HG03354 (cell line): ENCODE results near the gene KIAA0930.

ENCODE experiments used
- ATAC-seq: cut with Tn5 transposase; IDR thresholded peaks from one replicate; pipeline ENCODE4 v1.9.1; 2021; ENCODE audit warnings: mild to moderate bottlenecking; ENCODE audit not compliant: unreplicated experiment, poor library complexity, severe bottlenecking

KIAA0930 gene

DNA sequence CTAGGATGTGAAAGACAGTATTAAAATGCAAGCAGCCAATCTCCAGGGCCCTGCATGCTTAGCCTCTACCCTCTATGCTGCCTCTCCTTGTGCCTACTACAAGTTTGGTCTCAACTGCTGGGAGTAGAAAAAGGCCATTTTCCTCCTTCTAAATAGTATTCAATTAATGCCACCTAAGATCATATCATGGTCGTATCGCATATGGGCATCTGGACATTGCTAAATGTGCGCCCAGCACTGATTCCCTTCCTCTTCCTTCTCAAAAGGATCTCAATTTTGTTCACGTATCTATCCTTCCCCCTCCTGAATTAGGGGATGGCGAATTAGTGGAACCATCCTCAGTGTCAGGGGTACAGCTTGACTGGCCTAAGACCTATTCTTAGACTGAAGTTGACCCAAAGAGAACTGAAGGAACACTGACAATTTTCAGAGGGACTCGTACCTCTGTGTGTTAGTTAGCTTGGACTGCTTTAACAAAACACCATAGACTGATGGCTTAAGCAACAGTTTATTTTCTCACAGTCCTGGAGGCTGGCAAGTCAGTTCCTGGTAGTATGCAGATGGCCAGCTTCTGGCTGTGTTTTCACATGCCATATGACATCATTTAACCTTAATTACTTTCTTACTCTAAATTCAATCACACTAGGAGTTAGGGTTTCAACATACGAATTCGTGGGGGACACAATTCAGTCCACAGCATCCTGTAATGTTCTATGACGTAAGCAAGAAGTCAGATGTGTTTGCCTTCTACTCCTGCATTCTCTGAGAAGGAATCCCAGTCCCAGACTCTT, 85.4 kb downstream of the KIAA0930 start:
- no peak for ATAC-seq

DNA sequence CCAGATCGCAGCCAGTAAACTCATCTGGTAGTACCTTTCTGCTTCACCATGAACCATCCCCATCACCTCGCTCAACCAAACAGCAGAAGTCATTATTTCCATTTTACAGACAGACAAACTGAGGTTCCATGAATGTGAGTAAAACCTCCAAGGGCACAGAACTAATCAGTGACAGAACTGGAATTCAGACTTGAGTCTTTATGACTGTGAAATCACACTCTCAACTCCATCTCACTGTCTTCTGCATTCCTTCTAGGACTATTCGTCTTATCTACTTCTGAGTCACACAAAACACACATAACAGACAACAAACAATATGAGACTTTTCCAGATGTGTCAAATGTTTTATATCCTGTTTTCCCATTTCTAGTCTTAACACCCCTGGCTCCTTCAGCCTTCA, 86.3 kb downstream of the KIAA0930 start:
- ATAC-seq: no peak

DNA sequence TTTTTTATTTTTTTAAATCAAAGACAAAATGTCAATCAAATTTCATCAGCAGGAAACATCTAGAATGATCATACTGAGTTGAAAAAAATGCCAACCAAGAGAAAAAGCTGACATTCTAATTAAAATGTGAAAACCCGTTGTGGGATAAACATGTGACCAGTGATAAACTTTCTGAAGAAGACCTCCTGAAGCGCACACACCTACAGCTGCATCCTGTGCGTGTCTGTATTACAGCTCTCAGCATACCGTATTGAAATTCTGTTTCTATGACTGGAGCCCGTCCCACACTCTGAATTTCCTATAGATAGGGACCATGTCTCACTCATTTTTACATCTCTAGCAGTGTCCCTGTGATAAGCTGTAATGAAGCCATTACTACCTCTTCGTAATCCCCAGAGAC, 89.2 kb downstream of the KIAA0930 start:
- no peak for ATAC-seq

DNA sequence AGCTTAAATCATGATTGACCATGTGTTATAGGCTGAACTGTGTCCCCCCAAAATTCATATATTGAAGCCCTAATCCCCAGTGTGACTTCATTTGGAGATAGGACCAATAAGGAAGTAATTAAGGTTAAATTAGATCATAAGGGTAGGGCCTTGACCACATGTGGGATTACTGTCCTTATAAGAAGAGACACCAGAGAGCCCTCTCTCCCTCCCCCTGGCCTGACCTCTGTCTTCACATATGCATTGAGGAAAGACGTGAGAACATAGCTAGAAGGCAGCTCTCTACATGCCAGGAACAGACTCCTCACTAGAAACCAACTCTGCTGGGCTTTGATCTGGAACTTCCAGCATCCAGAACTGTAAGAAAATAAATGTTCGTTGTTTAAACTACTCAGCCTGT, 90.6 kb downstream of the KIAA0930 start:
- ATAC-seq: no peak

- ATAC-seq: no peak
Measured at GRCh38 chr22:45149671-45150070, 91.0 kb downstream of the KIAA0930 start.

DNA sequence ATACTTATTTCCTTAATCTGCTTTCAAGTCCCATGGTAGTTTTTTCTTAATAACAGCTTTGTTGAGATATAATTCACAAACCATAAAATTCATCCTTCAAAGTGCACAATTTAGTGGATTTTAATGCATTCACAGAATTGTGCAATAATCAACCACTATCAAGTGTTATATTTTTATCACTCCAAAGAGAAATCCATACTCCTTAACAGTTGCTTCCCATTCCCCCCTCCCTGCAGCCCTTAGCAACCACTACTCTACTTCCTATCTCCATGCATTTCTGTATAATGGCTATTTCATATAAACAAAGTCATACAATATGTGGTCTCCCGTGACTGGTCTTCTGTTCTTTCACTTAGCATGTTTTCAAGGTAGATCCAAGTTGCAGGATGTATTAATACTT, 95.8 kb downstream of the KIAA0930 start:
- ATAC-seq: no peak

DNA sequence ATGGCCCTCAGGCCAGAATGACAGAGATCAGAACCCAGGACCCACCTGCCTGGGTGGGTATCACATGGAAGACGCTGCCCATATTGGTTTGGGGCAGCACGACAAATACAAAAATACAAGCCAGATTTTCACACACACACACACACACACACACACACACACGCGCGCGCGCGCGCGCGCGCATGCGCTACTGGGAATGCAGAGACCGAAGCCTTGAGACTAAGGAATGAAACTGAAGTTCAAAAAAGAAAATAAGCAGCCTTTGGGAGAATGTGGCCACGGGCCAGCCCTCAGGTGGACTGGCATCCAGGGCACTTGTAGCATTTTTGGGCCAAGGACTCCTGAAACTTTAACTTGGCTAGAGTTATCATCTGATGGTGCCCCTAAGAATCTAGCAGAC, 98.3 kb downstream of the KIAA0930 start:
- ATAC-seq: no peak
